Putamen (tissue), 1 donor: ENCODE measurements around the gene CFLAR.

Experiments used
- DNase-seq: peaks from one replicate; pipeline ENCODE4 v3.0.0-alpha.2; 2016; ENCODE audit warnings: low spot score

Gene CFLAR

DNA sequence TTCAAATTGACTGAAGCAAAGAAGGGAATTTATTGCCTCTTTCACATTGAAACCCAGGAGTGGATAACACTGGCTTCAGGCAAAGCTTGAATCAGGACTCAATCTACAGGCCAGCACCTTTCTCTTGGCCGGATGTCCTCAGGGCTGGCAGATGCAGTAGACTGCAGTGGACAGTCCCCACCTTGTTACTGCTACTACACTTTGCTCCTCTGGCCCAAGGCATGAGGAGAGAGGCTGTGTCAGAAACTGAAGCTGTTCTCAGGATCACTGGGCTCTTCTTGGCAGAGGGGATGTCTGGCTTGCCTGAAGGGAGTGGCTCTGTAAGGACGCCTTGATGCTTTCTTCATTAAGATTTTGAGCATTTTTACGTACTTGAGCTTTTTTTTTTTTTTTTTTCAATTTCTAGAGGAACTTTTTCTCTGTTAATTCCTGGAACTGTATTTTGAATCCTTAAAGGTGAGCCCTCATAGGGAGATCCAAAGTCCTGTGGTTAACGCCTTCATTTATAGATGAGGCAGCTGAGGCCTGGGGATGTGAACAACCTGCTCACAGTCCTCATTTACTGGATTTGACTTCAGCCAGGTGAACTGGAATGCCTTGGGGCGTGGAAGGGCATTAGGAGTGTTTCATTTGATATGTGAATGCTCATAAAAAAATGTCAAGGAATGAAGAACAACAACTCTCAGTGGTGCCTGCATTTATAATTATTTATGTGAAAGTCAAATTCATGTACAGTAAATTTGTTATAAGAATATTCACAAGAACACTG is 103.5 kb downstream of the CFLAR start:
- no peak for DNase-seq

DNA sequence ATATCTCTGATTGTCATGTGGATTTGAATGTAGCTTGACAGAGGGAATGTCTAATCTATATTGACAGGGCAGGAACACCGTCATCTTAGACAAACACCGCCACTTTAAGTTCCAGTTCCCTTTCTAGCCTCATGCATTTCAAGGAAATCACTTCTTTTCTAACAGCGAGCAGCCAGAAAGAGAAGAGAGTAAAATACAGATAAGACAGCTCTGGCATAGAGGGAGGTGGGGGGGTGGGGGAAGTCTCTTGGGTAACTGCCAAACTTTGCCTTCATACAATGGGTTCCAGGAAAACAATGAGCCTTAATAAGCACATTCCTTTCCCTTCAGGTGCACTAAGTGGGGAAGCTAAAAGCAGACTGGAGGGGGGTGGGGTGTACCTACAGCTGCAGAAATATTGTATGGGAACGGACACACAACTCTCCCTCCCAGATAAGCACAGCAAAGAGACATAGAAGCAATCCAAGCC is 104.2 kb downstream of the CFLAR start:
- peak; percentile 32 for DNase-seq

DNA sequence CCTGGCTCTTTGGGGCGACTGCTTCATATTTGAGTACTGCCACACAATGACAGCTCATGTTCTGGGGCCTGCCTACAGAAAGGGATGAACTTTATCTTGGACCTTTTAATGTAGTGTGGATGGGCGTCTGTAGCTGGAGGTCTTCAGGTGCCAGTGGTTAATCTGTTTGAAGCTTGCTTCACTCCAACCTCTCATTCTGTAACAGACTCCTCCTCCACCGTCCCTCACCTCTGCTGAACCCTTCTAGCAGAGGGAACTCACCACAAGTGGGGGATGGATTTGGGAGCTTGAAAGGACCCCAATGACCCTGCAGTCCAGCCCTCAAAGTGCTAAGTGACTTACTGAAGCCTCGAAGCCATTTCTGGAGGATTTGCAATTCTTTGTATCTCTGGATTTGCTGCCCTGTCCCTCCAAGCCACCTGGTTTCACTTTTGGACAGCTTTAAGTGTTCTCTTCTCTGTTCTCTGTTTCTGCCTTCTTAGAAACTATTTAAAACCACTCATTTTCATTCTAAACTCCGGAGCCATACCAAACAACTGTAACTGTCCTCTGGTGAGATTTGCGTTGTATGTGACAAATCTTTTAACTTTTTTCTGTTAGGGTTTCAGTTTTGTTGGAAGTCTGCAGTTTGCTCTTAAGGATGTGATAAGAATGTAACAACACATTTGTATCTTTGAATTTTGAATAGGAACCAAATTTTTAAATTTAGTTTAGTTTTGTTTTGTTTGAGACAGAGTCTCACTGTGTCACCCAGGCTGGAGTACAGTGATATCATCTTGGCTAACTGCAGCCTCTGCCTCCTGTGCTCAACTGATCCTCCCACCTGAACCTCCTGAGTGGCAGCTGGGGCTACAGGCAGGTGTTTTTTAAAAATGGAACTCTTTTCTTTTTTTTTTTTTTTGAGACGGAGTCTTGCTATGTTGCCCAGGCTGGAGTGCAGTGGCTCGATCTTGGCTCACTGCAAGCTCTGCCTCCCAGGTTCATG is 107.4 kb downstream of the CFLAR start:
- no peak for DNase-seq
